Stomach (tissue), 4 donors: Measurements from ENCODE around the gene KLHDC10.

Experiments
- CTCF ChIP-seq, 7 experiments: fragments of 450-650 bp in 4 of 7; fragments of 200-600 bp in 3 of 7; sonication (generic) in 3 of 7; IDR thresholded peaks; one replicate each; pipeline ENCODE4 v1.5.1; 2016 to 2019; ENCODE audit warnings: antibody characterized with exemption in 7 of 7, control low read depth in 2 of 7, mild to moderate bottlenecking in 1 of 7
- EP300 ChIP-seq: sonication (generic); formaldehyde crosslinking; IDR thresholded peaks from one replicate; pipeline ENCODE4 v1.6.1; 2017; ENCODE audit warnings: antibody characterized with exemption
- POLR2A ChIP-seq, 4 donors: fragments of 450-650 bp; IDR thresholded peaks; one replicate each; pipeline ENCODE4 v1.6.1; 2016; ENCODE audit warnings: antibody characterized with exemption in 4 of 4, control low read depth in 2 of 4, mild to moderate bottlenecking in 1 of 4, moderate library complexity in 1 of 4

- TF ChIP-seq EP300, result no peak
- no peak for TF ChIP-seq POLR2A (IDR thresholded peaks at IDR 0.05)
- TF ChIP-seq CTCF (IDR thresholded peaks at IDR 0.05), result no peak
Measured at GRCh38 chr7:130178251-130178650, 107.9 kb downstream of the KLHDC10 start.
